Stimulated activated memory B cell treated with anti-CD40 and anti-IgM and Interleukin-4, amounts not matched to agents 10 μg/mL and 1 μg/mL and 100 μg/mL, for 72 hours (primary cell): Measurements from ENCODE around the gene ZNF737.
"Not testable (repeated sequence)": the region's sequence is repeated elsewhere in the genome, so short reads cannot be mapped to it uniquely, and the experiment has no call there.

Experiments used
- ATAC-seq: fragments of 150-1000 bp; cut with Tn5 transposase; 2 replicates; pipeline ENCODE4 v1.10.0; 2021
- H3K27ac Mint-ChIP-seq: one replicate; pipeline ENCODE4 v1.8.0; 2022; ENCODE audit warnings: mild to moderate bottlenecking, mixed read lengths
- H3K27me3 Mint-ChIP-seq: one replicate; pipeline ENCODE4 v1.8.0; 2022; ENCODE audit warnings: mixed read lengths
- H3K36me3 Mint-ChIP-seq: one replicate; pipeline ENCODE4 v1.8.0; 2022; ENCODE audit warnings: mixed read lengths
- H3K4me1 Mint-ChIP-seq: one replicate; pipeline ENCODE4 v1.8.0; 2022; ENCODE audit warnings: mixed read lengths
- H3K4me3 Mint-ChIP-seq: one replicate; pipeline ENCODE4 v1.8.0; 2022; ENCODE audit warnings: mild to moderate bottlenecking, moderate library complexity, mixed read lengths
- H3K9me3 Mint-ChIP-seq: one replicate; pipeline ENCODE4 v1.8.0; 2022; ENCODE audit warnings: mixed read lengths

ZNF737 gene

GRCh38 chr19:20565321-20566018 lies at the start of gene ZNF737:
Gene ZNF737, minus strand, starts transcription at chr19:20565781. Its CDS starts 141 bp downstream, at chr19:20565640.
- H3K27me3 Mint-ChIP-seq = no peaks in the 10 kb centered on the region
- H3K4me1 Mint-ChIP-seq = peaks cover 19% of the 10 kb centered on the region
- H3K9me3 Mint-ChIP-seq = peaks cover 29% of the 10 kb centered on the region
- peak within 1 kb of the TSS; percentile 100 for H3K4me3 Mint-ChIP-seq
- H3K27ac Mint-ChIP-seq = peak within 1 kb of the TSS; percentile 100
- peaks cover 48% of the 10 kb centered on the region for H3K36me3 Mint-ChIP-seq
- peak; percentile 97 for ATAC-seq

GRCh38 chr19:20614971-20615370 lies 49.4 kb upstream of the ZNF737 start:
- Mint-ChIP-seq H3K9me3 (peaks cover 25% of the 10 kb centered on the region), H3K36me3 (peaks cover 12% of the 10 kb centered on the region)
- not testable (repeated sequence) for H3K27ac Mint-ChIP-seq, H3K27me3 Mint-ChIP-seq, ATAC-seq, H3K4me3 Mint-ChIP-seq, H3K4me1 Mint-ChIP-seq

GRCh38 chr19:20612711-20613316 lies 47.2 kb upstream of the ZNF737 start:
- no peak overlapping the region for H3K4me3 Mint-ChIP-seq
- peaks cover 25% of the 10 kb centered on the region for H3K9me3 Mint-ChIP-seq
- peaks cover 12% of the 10 kb centered on the region for H3K36me3 Mint-ChIP-seq
- no peaks in the 10 kb centered on the region for H3K27me3 Mint-ChIP-seq
- ATAC-seq = no peak
- H3K27ac Mint-ChIP-seq = no peak overlapping the region
- no peaks in the 10 kb centered on the region for H3K4me1 Mint-ChIP-seq

- no peak overlapping the region for H3K4me3 Mint-ChIP-seq
- peaks cover 25% of the 10 kb centered on the region for H3K9me3 Mint-ChIP-seq
- no peak overlapping the region for H3K27ac Mint-ChIP-seq
- ATAC-seq = no peak
- H3K27me3 Mint-ChIP-seq = no peaks in the 10 kb centered on the region
- H3K36me3 Mint-ChIP-seq = peaks cover 12% of the 10 kb centered on the region
- H3K4me1 Mint-ChIP-seq = no peaks in the 10 kb centered on the region
These were observed 46.3 kb upstream of the ZNF737 start for GRCh38 chr19:20611866-20612265.

- H3K4me3 Mint-ChIP-seq = no peak overlapping the region
These were observed 42.4 kb upstream of the ZNF737 start for GRCh38 chr19:20607943-20608342.

GRCh38 chr19:20558571-20558970 lies 7.0 kb downstream of the ZNF737 start:
- H3K27ac Mint-ChIP-seq = no peak overlapping the region
- ATAC-seq = no peak
- H3K36me3 Mint-ChIP-seq = peaks cover 83% of the 10 kb centered on the region
- peaks cover 23% of the 10 kb centered on the region for H3K9me3 Mint-ChIP-seq
- no peak overlapping the region for H3K4me3 Mint-ChIP-seq
- peaks cover 6% of the 10 kb centered on the region for H3K4me1 Mint-ChIP-seq
- no peaks in the 10 kb centered on the region for H3K27me3 Mint-ChIP-seq

More at GRCh38 chr19:20607943-20608342, 42.4 kb upstream of the ZNF737 start:
- Mint-ChIP-seq H3K4me1 (no peaks in the 10 kb centered on the region), H3K27ac (no peak overlapping the region), H3K9me3 (peaks cover 15% of the 10 kb centered on the region), H3K36me3 (peaks cover 5% of the 10 kb centered on the region), H3K27me3 (no peaks in the 10 kb centered on the region)
- ATAC-seq = no peak

- no peak overlapping the region for H3K4me3 Mint-ChIP-seq
- peaks cover 23% of the 10 kb centered on the region for H3K9me3 Mint-ChIP-seq
- no peak for ATAC-seq
- H3K4me1 Mint-ChIP-seq = peaks cover 6% of the 10 kb centered on the region
- H3K27ac Mint-ChIP-seq = no peak overlapping the region
- peaks cover 83% of the 10 kb centered on the region for H3K36me3 Mint-ChIP-seq
- no peaks in the 10 kb centered on the region for H3K27me3 Mint-ChIP-seq
These were observed 7.6 kb downstream of the ZNF737 start for GRCh38 chr19:20558011-20558410.

GRCh38 chr19:20544667-20545333 lies 20.8 kb downstream of the ZNF737 start:
- not testable (repeated sequence) for ATAC-seq, H3K4me1 Mint-ChIP-seq, H3K27me3 Mint-ChIP-seq, H3K27ac Mint-ChIP-seq, H3K4me3 Mint-ChIP-seq
- peaks cover 65% of the 10 kb centered on the region for H3K36me3 Mint-ChIP-seq
- peaks cover 26% of the 10 kb centered on the region for H3K9me3 Mint-ChIP-seq

GRCh38 chr19:20530303-20530702 lies 35.3 kb downstream of the ZNF737 start:
- ATAC-seq = not testable (repeated sequence)
- peaks cover 16% of the 10 kb centered on the region for H3K9me3 Mint-ChIP-seq
- peaks cover 31% of the 10 kb centered on the region for H3K36me3 Mint-ChIP-seq

GRCh38 chr19:20513189-20513904 lies 52.2 kb downstream of the ZNF737 start:
- Mint-ChIP-seq H3K4me3 (no peak overlapping the region), H3K36me3 (no peaks in the 10 kb centered on the region), H3K9me3 (peaks cover 13% of the 10 kb centered on the region), H3K27me3 (no peaks in the 10 kb centered on the region), H3K4me1 (no peaks in the 10 kb centered on the region), H3K27ac (no peak overlapping the region)
- no peak for ATAC-seq

More at GRCh38 chr19:20530303-20530702, 35.3 kb downstream of the ZNF737 start:
- H3K27me3 Mint-ChIP-seq, H3K27ac Mint-ChIP-seq, H3K4me3 Mint-ChIP-seq, H3K4me1 Mint-ChIP-seq: not testable (repeated sequence)

GRCh38 chr19:20503476-20503875 lies 62.1 kb downstream of the ZNF737 start:
- H3K4me3 Mint-ChIP-seq = no peak overlapping the region
- H3K9me3 Mint-ChIP-seq = peaks cover 25% of the 10 kb centered on the region
- no peak for ATAC-seq
- H3K27me3 Mint-ChIP-seq = no peaks in the 10 kb centered on the region
- no peak overlapping the region for H3K27ac Mint-ChIP-seq
- H3K4me1 Mint-ChIP-seq = no peaks in the 10 kb centered on the region
- H3K36me3 Mint-ChIP-seq = no peaks in the 10 kb centered on the region
